ENCODE measurements around the gene PHRF1.

Gene PHRF1

DNA sequence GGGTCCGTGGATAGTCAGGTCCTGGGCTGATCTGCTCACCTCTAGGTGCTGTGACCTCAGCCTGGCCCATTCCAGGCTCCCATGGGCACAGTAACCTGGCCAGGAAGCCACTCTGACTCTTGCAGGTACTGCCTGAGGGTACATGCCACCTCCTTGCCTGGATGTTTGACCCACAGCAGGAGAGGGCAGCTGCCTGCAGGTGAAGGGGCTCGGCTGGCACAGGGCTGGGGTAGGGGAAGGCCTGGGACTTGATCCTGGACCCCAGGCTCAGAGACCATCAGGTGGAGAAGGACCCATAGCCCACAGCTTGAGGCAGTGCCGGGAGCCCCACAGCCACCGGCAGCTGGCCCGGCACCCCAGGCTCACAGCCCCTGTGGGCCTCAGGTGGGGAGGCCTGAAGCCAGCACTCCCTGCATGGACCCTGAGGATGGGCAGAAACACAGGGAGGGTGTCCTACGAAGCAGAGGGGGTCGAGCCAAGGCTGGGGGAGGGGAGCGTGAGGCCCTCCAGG lies 36.2 kb upstream of the PHRF1 start:
- DNase-seq, result no peak

DNA sequence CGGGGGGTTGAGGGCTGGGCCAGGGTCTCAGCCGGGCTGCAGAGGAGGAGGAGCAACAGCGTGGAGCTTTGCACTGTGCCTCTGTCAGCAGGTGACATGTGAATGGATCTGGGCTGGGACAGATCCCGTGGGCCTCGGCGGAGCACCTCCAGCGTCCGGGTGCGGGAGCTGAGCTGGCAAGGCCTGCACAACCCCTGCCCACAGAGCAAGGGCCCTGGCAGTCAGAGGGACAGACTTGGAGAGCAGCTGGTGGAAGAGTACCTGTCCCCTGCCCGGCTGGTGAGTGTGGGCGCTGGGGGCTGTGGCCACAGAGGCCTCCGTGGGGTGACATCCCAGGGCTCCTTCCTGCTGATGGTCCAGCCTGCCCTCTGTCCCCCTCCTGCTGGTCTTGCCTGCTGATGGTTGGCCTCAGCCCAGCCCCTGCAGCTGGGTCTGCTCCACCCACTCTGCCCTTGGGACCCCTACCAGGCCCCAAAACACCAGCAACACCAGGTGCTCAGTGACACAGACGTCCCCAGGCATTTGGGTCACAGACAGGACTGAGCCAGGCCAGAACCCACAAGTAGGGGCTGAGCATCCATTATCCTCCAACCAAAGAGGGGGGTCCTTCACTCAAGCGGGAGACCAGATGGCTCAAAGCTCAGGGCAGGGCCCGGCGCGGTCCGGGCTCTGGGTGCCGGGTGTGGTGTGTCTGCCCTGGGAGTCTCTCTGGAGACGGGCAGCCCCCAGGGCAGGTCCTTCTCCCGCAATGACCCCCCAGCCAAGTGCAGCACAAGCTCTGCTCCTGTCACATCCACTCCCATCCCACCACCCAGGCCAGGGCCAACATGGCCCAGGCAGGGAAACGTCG lies 35.5 kb upstream of the PHRF1 start:
- DNase-seq, result no peak

DNA sequence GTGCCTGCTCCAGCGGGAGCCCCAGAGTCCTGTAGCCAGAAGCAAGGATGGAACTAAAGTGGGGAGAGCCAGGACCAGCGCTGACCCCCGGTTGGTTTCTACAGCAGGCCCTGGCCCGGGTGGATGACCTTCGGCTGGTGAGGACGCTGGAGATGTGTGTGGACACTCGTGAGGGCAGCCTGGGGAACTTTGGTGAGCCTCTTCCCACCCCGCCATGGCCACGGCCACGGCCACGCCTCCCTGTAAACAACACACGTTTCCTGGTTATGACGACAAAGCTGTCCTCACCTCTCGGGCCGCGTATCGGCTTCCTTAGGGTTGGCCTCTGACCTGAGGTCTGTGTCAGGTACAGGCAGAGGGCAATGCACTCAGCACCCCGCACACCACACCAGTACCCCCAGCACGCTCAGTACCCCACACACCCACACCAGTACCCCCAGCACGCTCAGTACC lies 34.8 kb upstream of the PHRF1 start:
- DNase-seq, result no peak

DNA sequence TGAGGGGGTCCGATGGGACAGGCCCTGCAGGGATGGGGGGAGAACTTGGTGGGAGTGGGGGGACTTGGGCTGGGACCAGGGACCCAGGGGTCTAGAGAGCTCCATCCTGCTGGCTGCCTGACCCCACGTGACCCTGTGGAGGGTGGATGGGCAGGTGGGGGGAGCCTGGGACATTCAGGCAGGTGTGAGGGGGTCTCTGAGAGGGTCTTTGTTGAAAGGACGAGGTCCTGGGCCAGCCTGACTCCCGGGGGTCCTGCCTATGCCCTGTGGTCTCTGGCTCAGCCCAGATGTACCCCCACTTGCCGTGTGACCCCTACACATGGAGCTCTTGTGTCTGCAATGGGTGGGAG lies 31.5 kb upstream of the PHRF1 start:
- DNase-seq, result no peak

DNA sequence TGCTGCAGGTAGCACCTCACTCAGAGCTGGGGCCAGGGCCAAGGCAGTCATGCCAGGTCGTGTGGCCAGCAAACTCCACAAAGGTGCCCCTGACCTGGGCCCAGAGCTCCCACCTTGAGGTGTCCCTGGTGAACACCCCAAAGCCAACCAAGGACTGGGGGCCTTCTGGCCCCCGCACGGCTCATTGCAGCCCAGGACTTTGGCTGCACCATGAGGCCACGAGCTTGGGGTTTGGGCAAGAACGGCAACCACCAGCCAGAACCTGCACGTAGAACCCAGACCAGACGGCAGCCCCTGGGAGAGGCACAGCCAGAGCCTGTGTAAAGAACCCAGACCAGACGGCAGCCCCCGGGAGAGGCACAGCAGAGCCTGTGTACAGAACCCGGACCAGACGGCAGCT lies 31.1 kb upstream of the PHRF1 start:
- DNase-seq, result no peak

DNA sequence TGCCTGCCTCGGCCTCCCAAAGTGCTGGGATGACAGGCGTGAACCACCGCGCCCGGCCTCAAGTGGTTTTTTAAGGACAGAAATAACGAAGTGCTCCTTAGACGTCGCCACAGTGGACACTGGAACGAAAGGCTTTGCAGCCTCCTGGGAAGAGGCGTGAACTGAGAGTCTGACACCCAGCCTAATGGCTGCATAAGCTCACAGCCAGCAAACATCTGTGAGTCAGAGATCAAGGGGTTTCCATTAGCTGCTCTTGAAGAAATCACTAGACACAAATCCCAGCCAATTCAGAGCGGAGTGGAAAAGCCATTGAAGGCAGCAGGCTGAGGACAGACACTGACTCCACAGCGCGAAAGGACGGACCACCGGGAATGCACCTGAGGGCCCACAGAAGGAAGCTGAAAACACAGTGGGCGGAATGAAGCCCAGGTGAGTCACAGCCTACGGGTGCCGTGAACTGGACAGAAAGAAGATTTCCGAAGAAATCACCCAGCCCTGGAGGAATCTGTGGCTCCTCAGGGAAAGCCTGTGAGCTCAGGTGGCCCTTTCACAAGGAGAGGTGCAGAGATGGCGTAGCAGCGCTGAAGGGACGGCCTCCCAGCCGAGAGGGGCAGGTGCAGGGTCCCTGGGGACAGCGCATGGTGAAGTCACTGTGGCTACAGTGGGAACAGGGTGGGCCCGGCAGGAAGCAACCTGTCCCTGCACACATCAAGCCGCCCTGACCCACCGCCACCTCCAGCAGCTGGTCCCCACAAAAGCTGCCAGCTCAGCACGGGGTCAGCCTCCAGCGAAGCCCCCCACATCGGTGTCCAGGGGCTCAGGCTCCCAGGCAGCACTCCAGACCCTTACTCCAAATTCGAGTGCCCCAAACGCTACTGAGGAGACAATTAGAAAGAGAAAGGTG lies 27.3 kb upstream of the PHRF1 start:
- DNase-seq, result no peak

DNA sequence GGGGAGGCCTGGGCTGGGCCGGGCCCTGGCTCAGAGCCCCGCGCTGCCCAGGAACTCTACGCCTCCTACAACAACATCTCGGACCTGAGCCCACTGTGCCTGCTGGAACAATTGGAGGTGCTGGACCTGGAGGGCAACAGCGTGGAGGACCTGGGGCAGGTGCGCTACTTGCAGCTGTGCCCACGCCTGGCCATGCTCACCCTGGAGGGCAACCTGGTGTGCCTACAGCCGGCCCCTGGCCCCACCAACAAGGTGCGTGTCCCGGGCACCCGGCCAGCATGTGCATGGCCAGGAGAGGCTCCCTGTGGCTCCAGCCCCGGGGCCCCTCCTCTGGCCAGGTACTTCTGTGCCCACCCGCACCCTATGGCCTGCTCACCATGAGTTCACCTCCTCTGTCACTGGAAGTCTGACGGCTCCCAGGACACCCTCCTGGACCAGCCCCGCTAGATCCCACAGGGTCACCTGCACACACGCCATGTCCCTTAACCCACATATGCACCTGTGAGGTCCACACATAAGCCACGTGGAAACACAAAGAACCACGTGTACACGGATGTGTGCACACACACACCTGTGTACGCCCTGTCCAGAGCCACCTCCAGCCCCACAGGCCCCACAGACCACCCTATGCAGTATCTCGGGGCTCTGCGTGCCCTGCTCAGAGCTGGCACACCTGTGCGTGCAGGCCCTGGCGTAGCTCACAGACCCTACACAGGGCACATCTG lies 26.1 kb upstream of the PHRF1 start:
- DNase-seq, result no peak

DNA sequence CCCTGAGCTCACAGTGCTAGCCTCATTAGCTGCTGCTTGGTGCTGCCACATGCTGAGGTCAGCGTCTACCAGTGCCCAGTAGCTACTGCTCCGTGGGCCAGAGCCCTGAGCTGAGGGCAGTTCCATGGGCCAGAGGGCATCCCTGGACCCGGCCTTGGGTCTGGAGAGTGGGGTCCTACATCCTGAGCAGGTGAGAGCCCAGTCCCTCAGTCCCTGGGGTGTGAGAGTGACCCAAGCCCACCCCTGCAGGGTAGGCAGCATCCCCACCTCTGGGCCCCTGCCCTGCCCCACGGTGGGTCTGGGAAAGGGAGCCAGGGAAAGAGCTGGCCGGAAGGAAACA lies 25.6 kb upstream of the PHRF1 start:
- no peak for DNase-seq

DNA sequence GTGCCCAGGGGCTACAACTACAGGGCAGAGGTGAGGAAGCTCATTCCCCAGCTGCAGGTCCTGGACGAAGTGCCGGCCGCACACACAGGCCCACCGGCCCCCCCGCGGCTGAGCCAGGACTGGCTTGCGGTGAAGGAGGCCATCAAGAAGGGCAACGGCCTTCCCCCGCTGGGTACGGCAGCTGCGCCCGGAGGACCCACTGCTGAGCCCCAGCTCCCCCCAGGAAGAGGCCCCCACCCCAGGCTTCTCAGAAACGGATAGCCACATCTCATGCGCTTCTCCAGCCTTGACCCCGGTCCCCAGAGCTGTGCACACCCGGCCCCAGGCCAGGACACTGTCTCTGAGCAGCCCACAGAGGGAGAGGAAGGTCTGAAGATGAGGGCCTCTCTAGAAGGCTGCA lies 25.1 kb upstream of the PHRF1 start:
- DNase-seq, result no peak

DNA sequence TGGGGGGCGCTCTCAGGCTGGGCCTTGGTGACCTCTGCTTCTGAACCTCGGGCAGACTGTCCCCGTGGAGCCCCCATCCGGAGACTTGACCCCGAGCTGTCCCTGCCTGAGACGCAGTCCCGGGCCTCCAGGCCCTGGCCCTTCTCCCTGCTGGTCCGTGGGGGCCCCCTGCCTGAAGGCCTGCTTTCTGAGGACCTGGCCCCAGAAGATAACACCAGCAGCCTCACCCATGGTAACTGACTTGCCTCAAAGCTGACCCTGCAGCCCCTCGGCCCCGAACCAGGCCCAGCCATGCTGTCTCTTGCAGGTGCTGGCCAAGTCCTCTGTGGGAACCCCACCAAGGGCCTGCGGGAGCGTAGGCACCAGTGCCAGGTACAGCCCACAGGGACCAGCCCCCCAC lies 24.7 kb upstream of the PHRF1 start:
- no peak for DNase-seq

DNA sequence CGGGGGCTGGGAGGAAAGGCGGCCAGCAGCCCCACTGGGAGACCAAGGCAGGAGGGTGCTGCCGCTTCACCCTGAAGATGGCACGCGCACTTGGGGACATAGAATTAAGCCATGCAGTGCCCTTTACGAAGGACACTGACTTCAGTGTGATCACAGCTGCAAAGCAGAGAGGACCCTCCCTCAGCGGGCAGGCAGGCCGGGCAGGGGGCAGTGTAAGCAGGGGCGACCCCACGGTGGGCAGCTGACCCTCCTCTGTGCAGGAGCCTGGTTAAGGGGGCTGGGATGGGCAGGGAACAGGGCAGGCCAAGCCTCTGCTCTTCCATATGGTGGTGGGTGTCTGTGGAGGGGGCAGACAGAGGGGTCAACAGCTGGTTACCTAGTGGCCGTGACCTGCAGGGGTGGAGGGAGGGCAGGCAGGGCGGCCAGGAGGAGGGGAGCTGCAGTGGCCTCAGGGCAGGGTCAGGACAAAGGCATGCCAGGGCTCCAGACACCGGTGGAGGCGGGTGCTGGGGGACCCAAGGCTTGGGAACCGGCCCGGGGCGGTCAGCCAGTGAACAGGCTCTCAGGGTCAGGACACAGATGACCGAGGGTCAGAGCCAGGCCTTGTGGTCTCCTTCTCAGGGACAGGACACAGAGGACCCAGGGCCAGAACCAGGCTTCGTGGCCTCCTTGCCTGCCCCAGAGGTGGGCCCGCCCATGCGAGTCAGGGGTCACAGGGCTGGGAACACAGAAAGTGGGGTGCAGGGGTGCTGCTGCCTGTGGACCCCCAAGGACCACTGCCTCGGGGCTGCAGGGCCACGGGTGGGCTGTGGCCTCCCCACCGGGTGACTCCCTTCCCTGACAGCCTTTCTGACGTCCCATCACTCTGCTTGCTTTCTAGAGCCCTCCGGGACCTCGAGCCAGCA lies 22.9 kb upstream of the PHRF1 start:
- DNase-seq, result no peak

DNA sequence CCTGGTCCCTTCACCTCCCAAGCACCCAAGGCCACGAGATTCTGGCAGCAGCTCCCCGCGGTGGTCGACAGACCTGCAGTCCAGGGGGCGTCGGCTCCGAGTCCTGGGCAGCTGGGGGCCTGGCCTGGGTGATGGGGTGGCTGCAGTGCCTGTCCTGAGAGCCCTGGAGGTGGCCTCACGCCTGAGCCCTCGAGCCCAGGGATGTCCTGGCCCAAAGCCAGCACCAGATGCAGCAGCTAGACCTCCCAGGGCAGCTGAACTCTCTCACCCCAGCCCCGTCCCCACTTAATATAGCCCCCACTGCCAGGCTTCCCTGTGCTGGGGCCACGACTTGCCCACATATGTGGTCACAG lies 22.3 kb upstream of the PHRF1 start:
- DNase-seq, result no peak

DNA sequence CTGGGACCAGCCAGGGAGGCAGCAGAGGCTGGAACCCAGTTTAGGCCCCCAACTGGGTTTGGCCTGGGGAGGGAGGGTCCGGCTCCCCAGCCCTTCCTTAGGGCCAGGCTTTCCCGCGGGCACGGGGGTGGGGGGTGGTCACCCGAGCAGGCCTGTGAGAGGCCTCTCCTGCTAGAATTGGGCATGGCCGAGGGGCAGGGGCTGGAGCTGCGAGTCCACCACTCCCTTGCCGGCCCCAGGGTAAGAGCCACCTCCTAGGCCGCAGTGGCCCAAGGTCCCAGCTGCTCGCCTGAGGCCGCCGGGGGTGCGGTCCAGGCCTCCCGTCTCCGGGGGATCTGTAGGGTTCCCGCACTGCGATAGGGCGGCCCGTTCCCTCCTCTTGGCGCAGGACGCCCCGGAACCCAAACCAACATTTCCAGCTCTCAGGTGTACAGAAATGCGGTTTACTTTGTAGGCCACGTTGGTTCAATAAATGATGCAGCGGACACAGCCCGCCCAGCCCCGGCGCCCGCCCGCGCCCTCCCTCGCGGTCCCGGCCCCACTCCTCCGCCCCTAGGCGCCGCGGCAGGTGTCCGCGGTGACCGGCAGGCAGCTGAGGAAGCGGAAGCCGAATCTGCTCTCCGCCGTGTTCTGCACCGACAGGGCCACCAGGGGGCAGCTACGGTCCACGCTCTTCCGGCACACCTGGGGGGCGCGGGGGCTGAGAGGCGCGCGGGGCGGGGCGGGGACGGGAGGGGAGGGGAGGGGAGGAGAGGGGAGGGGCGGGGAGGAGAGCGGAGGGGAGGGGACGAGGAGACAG lies 21.6 kb upstream of the PHRF1 start:
- peak; percentile 84 for DNase-seq

DNA sequence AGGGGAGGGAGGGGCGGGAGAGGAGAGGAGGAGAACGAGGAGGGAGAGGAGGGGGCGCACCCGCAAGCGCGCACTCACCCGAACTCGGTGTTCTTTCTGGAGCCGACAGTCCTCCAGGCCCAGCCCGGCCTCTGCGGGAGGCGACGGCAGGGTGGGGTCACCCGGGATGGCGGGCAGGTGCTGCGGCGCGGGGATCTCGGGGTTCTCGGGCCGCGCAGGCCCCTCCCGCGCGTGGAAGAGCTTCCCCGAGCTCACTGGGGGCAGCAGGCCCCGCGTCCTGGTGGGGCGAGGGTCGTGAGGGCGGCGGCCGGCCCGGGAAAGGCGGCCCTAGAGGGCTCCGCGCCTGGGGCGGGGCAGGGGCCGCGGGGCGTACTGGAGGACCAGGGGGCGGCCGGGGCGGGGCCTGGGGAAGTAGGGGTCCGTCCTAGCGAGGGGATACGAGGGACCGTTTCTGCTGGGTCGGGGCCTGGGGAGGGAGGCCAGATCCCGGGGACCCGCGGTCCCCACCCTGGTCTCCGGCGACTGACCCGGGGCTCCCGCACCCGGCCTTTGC lies 21.0 kb upstream of the PHRF1 start:
- no peak for DNase-seq

DNA sequence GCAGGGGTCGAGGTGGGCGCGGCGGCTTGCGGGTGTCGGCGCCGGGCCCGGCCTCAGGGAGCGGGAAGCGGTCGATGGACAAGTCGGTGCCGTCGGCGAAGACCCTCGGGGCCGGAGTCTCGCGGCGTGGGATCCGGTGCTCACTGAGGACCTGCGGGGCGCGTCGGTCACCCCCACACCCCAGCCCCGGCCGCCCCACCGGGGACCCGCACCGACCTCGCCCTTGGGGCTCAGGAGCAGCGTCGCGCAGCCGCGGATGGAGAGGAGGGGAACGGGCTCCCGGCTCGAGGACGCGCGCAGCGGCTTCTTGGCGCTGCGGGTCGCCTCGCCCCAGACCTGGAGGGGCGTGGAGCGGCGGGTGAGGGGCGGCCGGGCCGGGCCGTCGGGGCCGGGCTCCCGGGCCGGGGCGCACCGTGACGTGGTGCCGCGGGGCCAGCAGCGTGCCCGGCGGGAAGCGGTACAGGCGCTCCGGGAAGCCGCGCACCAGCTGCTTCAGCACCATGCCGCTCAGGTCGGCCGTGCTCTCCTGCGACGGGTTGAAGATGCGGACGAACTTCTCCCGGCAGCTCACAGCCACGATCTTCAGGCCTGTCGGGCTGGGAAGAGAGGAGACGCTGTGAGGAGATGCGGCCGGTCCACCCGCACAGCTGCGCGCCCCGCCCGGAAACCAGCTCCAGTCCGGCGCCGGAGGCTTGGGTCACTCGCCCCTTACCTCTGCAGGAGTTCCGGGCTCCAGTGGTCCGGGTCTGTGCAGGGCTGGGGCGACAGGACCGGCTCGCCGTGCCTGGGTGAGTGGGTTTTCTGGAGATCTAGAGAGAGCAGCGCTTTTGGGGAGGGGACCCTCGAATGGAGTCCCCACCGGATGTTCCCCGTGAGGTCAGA lies 20.2 kb upstream of the PHRF1 start:
- DNase-seq, result peak; percentile 52

DNA sequence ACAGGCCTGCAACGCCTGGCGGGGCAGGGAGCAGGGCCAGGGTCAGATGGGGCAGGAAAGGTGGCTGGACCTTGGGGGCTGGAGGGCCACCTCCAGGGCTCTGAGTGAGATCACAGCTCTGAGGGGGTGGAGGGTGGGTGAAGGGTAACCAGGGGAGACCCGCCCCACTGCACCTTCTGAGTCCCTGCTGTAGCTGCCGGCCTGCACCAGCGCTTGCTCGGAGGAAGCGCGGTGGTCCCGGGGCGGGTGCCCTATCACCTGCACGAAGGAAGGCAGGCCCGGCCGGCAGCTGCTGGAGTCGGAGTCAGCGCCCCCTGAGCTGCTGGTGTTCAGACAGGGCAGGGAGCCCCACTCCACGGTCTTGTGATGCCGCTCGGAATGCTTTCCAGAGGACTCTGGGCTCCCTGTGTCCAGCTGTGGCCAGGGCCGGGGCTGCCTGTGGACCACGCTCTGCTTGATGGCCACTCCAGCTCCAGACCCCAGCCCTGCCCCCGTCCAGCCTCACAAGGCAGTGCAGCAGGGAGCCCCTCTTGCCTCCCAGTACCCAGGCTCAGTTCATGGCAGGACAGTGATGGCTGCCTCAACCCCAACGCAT lies 19.5 kb upstream of the PHRF1 start:
- DNase-seq, result no peak

DNA sequence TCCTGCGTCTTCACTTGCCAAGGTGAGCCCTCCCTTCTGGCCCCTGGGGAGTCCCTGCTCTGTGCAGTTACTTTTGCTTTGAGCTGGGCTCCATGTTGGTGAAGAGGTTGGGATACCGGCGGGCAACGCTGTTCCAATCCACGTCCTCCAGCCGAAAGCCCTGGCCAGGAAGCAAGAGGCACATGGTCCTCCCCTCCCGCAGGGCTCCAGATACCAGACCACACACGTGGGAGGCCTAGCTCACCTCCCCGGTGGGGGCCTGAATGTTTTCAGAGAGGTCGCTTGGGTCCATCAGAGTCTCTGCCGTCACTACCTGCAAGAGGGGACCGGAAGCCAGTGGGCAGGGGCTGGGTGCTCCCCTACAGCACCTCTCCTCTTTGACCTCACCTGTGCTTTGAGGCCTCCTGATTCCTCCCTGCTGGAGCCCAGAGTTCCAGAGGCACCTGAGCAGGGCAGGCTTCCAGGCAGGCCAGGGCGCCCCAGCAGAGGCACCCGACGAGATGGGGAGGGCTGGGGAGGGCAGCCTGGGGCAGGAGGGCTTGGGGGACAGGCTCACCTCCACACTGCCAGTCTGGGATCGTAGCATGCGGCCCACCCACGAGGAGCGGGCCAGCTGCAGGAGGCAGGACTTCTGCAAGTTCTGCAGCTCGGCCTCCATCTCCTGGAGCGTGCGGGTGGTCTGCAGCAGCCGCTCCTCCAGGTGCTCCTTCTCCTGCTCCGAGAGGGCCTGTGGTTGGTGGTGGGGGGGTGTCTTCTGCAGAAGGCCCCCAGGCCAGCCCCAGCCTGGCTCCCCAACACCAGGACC lies 18.7 kb upstream of the PHRF1 start:
- DNase-seq, result no peak

DNA sequence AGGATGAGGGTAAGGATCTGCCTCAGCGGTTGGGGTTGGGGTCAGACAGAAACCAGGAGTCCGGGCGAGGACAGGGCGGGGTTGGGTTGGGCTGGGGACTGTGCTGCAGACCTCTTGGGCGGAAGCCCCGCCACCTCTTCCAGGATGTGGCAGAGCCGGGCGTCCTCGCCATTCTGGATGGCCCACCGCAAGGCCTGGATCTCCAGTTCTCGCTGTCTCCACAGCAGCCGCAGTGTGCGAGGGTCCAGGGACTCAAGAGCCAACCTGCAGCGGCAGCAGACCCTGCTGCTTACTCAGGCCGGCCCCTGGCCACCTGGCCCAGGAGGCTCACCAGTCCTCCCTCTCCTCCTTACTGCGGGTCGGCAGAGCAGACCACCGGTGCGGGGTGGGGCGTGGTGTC lies 17.8 kb upstream of the PHRF1 start:
- no peak for DNase-seq
